Retinal pigment epithelial cell (primary cell): ENCODE results near the gene CIC.

ENCODE experiments used
- DNase-seq: peaks from one replicate; pipeline ENCODE4 v3.0.0-alpha.2; 2010; ENCODE audit warnings: low read depth
- H3K4me3 ChIP-seq: 2 replicates; pipeline ENCODE4 v1.5.1; 2011; ENCODE audit warnings: mild to moderate bottlenecking, low read length, control low read depth, moderate library complexity
- TF ChIP-seq, protein P1 (sequence below): conservative IDR thresholded peaks from 2 replicates; pipeline ENCODE4 v1.5.1; 2011; ENCODE audit warnings: low read depth, low read length, control low read depth, inconsistent platforms

The CIC gene

DNA sequence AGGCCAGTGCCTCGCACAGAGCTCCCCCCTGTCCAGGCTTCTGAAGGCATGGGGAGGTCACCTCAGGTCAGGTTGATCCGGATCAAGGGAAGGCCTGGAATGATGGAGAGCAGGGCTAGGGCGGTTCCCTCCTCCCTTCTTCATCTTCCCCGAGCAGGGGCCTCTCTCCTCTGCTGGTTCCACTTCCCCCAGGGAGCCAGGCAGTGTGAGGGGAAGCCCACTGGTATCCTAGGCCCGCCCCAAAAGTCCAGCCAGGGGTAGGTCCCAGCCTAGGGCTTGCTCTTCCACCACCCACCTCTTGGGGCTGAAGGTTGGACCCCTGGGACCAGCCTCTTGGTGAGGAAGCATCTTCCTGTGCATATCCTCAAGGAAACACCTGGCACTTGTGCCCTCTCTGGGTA lies 16.5 kb downstream of the CIC start:
- TF ChIP-seq, protein P1, sequence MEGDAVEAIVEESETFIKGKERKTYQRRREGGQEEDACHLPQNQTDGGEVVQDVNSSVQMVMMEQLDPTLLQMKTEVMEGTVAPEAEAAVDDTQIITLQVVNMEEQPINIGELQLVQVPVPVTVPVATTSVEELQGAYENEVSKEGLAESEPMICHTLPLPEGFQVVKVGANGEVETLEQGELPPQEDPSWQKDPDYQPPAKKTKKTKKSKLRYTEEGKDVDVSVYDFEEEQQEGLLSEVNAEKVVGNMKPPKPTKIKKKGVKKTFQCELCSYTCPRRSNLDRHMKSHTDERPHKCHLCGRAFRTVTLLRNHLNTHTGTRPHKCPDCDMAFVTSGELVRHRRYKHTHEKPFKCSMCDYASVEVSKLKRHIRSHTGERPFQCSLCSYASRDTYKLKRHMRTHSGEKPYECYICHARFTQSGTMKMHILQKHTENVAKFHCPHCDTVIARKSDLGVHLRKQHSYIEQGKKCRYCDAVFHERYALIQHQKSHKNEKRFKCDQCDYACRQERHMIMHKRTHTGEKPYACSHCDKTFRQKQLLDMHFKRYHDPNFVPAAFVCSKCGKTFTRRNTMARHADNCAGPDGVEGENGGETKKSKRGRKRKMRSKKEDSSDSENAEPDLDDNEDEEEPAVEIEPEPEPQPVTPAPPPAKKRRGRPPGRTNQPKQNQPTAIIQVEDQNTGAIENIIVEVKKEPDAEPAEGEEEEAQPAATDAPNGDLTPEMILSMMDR = peak; percentile 11
- no peak for DNase-seq
- peak overlapping the region; percentile 79 for H3K4me3 ChIP-seq

DNA sequence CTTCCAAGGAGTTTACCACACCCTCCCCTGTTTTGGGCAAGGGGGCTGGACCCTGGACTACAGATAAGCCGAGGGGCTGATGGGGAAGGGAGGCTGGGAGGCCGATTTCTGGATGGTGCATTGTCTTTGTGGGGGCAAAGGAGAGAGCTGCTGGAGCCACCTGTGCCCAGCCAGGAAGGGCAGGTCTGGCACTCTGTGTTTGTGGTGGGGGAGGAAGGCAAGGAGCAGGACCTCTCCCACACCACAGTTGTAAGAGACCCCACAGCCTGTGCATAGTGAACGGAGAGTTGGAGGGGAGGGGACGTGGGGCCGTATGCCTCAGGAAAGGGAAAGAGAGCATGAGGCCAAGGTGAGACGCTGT lies 16.9 kb downstream of the CIC start:
- TF ChIP-seq, protein P1 = no peak
- H3K4me3 ChIP-seq = peak overlapping the region; percentile 79
- no peak for DNase-seq

DNA sequence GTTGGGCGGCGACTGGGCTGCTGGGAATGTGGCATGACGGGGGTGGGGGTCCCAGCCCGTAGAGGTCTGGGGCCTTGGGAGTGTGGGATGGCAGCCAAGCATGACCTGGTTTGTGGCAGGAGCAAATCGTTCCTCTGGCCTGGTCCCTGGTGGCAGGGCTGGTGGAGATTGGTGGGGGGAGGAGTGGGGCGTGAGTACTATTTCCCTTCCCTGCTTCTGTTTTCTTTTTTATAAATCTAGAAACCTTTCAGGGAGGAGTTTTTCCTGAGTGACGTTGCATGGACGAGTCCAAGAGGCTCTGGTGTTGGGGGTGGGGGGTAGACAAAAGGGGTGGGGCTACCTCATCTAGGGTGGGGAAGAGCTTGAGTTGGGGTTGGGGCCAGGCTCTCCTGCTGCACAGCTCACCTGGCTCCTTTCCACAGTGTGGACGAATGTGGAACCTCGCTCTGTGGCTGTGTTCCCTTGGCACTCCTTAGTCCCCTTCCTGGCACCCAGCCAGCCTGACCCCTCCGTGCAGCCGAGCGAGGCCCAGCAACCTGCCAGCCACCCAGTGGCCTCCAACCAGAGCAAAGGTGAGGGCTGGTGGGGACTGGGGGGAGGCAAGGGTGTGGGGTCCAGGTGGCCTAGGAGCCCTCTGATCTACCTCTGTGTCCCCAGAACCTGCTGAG lies 17.4 kb downstream of the CIC start:
- H3K4me3 ChIP-seq = peak overlapping the region; percentile 79
- no peak for DNase-seq
- TF ChIP-seq, protein P1 = no peak

DNA sequence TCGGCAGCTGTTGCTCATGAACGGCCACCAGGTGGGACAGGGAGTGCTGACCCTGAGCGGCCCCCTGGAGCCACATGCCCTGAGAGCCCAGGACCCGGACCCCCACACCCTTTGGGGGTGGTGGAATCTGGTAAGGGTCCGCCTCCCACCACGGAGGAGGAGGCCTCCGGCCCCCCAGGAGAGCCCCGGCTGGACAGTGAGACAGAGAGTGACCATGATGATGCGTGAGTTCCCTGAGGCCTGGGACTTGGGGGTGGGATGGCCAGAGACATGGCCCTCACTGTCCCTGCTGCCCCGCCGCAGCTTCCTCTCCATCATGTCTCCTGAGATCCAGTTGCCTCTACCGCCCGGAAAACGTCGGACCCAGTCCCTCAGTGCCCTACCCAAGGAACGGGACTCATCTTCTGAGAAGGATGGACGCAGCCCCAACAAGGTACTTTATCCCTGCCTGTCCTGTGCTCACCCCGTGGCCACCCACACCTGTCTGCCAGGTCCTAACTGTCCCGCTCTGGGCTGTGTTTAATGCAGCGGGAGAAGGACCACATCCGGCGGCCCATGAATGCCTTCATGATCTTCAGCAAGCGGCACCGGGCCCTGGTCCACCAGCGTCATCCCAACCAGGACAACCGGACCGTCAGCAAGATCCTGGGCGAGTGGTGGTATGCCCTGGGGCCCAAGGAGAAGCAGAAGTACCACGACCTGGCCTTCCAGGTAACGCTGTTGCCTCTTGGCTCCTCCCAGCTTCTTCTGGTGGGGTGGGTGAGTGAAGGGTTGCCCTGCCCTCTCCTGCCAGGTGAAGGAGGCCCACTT lies 18.2 kb downstream of the CIC start:
- no peak for DNase-seq
- H3K4me3 ChIP-seq = no peak overlapping the region

DNA sequence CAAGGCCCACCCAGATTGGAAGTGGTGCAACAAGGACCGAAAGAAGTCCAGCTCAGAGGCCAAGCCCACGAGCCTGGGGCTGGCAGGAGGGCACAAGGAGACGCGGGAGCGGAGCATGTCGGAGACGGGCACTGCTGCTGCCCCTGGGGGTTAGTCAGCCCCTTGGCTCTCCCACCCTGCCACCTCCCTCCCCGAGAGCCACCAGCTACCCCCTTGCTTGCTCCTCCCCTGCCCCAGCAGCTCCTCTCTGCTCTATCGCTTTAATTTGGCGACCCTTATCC lies 18.7 kb downstream of the CIC start:
- no peak for DNase-seq
- H3K4me3 ChIP-seq = no peak overlapping the region
- TF ChIP-seq, protein P1 = no peak

More for the DNA sequence above, 18.2 kb downstream of the CIC start:
- TF ChIP-seq, protein P1 = peak; percentile 2

DNA sequence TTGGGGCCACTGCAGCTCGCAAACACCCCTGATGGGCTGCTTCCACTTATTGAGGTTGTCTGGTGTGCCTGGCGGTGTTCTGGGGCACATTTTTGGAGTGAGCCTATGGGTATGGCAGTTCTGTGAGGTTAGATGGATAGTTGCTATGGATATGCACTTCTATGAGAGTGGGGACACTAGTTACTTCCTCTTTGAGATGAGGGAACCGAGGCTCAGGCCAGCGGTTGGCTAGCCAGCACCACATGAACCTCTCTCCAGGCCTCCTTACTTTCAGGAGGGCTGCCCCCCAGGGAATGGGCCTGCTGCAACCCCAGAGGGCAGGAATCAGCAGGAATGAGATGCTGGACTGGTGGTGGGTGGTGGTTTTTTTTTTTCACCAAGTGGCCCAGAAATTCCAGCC lies 19.3 kb downstream of the CIC start:
- TF ChIP-seq, protein P1 = no peak
- H3K4me3 ChIP-seq = no peak overlapping the region
- no peak for DNase-seq
